ENCODE measurements around the gene HNRNPF.
"Not testable (repeated sequence)": the region's sequence is repeated elsewhere in the genome, so short reads cannot be mapped to it uniquely, and the experiment has no call there.

HNRNPF gene

DNA sequence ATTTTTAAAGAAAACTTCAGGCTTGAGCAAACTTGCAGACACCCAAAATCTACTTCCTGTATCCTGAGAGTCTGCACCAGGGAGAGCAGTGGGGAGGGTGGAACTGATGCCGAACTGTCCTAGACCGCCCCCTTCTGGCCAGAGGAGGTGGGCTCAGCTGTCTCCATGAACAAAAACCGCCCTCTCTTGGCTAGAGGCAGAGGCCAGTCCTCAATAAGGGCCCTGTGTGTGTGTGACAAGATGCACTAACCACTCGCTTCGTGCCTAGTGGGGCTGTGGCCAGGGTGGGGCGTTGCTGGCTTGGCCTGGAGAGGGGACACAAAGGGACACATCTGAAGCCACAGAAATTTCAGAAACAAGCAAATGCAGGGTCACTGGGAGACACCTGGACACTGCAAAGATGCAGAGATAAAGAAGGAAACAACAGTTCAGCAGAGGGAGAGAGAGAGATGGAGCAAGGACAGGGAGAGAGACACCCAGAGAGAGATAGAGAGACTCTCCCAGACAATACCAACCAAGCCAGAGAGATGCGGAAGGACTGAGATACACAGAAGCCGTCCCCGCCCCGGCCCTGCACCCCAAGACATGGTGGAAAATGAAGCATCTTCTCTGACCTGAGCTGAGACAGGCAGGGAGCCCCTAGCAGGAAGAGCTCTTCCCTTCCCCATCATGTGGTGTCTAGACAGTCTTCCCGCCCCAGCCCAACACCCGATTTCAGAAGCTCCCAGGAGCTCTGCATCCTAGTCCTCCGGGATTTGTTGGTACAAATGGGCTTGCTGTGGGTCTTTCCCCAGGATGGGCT, 60.3 kb downstream of the HNRNPF start:
- DNase-seq (ENCODE audit: low spot score), result peak; percentile 97

DNA sequence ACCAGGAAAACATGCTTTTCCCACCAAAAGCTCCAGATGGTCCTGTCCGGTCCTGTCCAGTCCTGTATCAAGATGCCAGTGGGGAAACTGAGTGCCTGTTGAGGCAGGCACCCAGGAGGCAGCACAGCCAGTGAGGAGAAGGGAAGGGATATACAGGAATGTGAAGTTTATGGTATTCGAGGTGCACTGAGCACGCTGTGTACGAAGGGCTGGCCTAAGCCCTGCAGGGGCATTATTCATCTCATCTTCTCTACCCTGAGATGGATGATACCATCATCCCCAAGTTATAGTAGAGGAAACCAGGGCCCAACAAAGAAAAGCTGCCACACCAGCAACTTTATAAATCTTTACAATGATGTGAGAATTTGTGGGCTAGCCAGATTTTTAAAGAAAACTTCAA, 61.0 kb downstream of the HNRNPF start:
- DNase-seq (ENCODE audit: low spot score), result no peak

DNA sequence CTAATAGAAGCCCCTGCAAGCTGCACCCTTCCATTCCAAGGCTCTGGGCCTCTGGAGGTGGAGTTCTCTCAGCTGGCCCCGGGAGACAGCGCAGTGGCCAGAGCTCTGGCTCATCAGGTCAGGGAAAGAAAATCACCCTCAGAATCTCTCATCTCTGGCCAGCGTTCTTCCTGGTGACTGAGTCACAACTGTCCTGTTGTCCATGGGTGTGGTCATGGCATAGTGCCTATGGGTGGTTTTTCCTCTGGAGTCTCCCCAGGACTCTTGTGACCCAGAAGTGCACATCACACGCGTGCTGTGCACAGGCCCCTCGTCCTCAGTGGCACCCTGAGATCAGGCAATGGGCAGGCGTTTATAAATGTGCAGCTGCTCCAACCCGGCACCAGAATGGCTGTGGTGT, 64.9 kb downstream of the HNRNPF start:
- DNase-seq (ENCODE audit: low spot score), result no peak

DNA sequence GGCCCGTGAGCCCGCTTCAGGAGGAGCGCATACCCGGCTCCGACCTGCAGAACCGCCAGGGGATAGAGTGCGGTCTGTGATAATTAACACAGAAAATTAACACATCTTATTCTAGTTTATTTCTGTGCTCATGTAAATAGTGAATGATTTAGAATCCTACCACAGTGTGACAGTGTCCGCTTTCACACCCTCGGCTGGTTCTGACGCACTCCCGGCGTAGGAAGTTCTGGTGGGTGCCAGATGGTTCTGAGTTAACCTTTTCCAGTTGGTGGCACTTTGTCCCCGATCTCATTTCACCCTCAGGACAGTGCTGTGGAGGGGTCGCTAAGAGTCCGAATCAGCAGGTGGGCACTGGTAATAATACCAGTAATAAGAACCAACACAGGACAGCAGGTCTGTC, 65.9 kb downstream of the HNRNPF start:
- DNase-seq (ENCODE audit: low spot score), result no peak

DNA sequence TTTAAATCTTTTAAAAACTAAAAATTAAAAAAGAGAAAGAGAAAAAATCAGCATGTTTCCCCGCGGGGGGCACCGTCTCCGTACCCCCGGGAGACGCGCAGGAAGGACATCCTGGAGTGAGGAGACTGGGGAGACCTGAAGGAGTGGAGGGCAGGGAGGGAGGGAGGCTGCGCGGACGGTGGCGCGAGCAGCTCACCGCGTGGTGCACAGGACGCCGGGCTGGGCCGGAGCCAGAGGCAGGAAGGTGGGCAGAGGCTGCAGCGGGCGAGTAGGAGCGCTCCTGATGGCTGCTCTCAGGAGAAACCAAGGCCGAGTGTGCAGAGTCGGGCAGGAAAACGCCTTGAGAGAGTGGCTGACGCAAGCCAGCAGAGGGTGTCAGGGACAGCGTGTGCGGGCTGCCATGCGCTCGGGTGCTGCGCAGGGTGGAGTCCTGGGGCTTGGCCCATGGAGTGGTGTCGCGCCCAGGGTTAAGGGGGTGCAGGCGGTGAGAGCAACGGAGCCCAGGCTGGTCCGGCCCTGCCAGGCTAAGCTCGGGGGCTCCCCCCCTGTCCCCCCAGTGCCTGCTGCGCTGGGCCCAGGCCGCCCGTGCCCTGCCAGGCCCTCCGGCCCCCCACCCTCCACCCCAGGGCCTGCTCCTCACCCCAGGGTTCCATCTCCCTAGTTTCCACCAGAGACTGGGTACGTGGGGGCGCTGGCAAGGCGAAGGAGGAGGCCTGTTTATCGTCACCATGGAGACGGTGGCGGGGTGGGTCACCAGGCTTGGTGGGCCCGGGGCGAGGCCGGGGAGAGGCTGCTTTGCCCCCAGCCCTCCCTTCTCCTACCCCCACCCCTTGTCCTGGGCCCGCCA, 66.5 kb downstream of the HNRNPF start:
- no peak for DNase-seq (ENCODE audit: low spot score)

DNA sequence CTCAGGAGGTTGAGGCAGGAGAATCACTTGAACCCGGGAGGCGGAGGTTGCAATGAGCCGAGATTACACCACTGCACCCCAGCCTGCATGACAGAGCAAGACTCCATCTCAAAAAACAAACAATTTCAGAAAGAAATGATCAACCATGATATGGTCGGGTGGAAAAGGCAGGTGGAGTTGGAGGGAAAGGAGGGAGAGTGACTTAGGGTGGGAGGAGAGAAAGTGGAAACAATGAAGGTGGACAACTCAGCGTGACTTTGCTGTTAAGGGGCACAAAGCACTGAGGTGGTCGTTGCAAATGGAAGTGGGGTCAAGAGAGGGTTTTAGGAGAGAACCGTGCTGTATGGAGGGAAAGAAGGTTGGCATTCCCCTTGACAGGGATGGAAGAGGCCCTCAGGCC, 67.5 kb downstream of the HNRNPF start:
- DNase-seq (ENCODE audit: low spot score), result no peak

DNA sequence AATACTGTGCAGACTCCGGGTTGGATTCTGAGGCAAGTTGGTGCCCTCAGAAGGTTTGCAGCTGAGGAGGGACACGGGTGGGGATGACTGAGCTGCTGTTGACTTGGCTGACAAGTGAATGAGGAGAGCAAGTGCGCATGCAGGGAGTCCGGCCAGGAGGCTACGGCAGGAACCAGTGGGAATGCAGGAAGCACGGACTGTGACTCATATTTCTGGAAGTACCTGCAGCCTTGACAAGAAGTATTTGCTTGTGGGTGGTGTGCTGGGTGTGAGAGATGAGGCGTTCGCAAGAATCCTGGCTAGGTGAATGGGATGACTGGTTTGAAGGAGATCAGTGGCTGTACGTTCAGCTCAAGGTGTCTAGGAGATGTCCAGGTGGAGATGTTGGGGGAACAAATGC, 68.4 kb downstream of the HNRNPF start:
- no peak for DNase-seq (ENCODE audit: low spot score)

DNA sequence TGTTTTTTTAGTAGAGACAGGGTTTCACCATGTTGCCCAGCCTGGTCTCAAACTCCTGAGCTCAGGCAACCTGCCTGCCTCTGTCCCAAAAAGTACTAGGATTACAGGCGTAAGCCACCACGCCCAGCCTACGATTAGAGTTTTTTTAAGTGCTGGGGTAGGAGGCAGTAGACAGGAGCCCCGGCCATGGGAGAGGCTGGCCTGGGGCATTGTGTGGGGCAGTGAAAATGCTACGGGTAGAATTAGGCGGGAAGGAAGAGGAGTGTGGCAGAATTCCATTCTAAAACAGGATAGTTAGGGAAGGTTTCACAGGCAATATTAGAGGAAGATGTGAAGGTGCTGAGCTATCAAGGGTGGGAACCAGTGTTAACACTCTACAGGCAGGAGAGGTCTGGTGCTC, 68.9 kb downstream of the HNRNPF start:
- no peak for DNase-seq (ENCODE audit: low spot score)

DNA sequence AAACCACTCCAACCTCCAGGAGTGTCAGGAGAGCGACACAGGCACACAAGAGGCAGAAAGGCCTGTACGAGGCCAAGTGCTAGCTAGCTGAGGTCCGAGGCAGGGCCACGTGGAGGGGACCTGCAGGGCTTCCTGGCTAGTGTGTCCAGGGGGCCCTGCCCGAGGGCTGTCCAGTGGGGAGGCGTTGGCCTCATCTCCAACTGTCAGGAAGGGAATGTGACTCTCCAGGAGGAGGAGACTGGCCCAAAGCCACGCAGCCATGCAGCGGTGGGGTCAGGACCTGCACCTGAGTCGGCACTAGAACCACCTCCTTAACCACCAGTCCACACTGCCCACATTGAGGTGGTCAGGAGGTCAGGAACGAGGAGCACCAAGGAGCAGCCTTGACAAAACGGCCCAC, 69.8 kb downstream of the HNRNPF start:
- DNase-seq (ENCODE audit: low spot score), result no peak

DNA sequence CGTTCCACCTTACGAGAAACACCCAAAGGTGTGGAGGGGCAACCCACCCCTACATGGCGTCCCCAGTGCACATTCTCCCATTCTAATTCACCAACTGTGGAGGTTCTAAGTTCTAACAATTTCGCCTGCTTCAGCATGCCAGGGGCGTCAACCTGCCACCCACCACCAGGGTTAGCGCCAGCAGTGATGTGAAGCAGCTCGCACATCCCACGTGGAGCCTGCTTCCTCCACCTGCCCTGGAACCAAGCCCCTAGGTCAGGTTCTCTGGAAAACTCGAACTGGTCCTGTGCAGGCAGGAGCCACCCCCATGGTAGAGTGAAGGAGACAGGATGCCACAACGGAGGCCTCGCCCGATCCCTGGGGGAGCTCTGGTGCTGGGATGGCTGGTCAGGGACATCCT, 70.9 kb downstream of the HNRNPF start:
- DNase-seq (ENCODE audit: low spot score), result no peak

DNA sequence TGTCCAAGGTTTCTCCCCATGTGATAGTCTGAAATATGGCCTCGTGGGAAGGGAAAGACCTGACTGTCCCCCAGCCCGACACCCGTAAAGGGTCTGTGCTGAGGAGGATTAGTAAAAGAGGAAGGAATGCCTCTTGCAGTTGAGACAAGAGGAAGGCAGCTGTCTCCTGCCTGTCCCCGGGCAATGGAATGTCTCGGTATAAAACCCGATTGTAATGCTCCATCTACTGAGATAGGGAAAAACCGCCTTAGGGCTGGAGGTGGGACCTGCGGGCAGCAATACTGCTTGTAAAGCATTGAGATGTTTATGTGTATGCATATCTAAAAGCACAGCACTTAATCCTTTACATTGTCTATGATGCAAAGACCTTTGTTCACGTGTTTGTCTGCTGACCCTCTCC, 71.5 kb downstream of the HNRNPF start:
- DNase-seq (ENCODE audit: low spot score), result not testable (repeated sequence)

DNA sequence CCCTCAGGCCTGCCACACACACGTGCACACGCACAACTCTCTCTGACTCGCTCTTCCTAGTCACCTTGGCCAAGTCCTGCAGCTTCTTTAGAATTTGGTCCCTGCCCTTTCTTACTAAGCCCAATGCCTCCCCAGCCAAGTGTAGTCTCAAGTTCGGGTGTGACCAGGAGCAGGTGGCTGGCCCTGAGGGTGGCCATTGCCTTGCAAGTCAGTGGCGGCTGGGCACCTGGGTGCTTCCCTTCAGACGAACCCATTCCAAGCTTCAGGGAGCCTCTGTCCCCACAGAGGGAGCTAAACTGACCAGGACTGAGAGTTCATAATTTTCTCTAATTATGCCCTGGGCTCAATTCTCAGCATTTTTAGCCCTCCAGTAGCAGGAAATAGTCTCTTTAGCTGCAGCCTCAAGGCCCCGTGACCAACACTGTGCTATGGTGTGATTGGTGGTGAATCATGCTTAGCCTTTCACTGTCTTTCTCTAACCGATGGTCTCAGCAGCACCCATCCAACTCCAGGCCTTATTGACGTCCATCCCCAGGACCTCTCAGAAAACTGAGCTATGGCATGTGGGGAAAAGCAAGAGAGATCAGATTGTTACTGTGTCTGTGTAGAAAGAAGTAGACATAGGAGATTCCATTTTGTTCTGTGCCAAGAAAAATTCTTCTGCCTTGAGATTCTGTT, 72.2 kb downstream of the HNRNPF start:
- DNase-seq (ENCODE audit: low spot score), result no peak

DNA sequence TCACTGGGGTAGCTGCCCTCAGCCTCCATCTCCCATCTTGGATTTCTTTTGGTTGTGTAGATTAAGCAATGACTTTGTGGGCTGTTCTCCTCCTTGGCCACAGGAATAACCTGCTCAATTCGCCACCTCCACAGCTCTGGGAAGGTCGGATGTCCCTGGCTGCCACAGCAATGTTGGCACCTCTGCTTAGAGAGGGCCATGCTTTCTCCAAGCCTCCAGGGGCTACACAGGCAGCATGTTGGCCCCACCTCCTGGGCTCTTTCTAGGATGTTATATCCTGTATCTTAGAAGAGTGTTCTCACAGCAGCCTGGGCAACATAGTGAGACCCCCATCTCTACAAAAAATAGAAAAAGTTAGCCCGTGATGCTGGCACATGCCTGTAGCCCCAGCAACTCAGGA, 72.9 kb downstream of the HNRNPF start:
- DNase-seq (ENCODE audit: low spot score), result no peak
